Tibial nerve (tissue), 4 donors: ENCODE measurements around the gene PDE2A. TPM values are rescaled to one million over a fixed set of nuclear protein-coding genes. Genes with fewer than 3 reads are reported as not detected.

Experiments used
- DNase-seq, 2 donors: peaks; one replicate each; pipeline ENCODE4 v3.0.0-alpha.2; 2019; ENCODE audit warnings: low spot score in 2 of 2
- H3K27ac ChIP-seq, 4 donors: fragments of 200-600 bp; sonication (generic) in 3 of 4; one replicate each; pipeline ENCODE4 v1.5.1; 2017 to 2019; ENCODE audit warnings: mild to moderate bottlenecking in 1 of 4
- H3K27me3 ChIP-seq, 2 donors: fragments of 200-600 bp; sonication (generic) in 1 of 2; one replicate each; pipeline versions ENCODE4 v1.5.1 to v1.6.0; 2017 to 2019
- H3K36me3 ChIP-seq, 3 donors: fragments of 200-600 bp; sonication (generic); one replicate each; pipeline ENCODE4 v1.5.1; 2018 to 2019
- H3K4me1 ChIP-seq, 4 donors: fragments of 200-600 bp; sonication (generic) in 3 of 4; one replicate each; pipeline ENCODE4 v1.5.1; 2017 to 2019
- H3K4me3 ChIP-seq, 4 donors: fragments of 200-600 bp; sonication (generic) in 3 of 4; one replicate each; pipeline ENCODE4 v1.5.1; 2017 to 2019; ENCODE audit warnings: mild to moderate bottlenecking in 1 of 4, moderate library complexity in 1 of 4
- H3K9me3 ChIP-seq, 4 donors: fragments of 200-600 bp; sonication (generic) in 3 of 4; one replicate each; pipeline ENCODE4 v1.5.1; 2017 to 2019
- EP300 ChIP-seq, 2 donors: sonication (generic); formaldehyde crosslinking; IDR thresholded peaks; one replicate each; pipeline ENCODE4 v1.6.1; 2017; ENCODE audit warnings: antibody characterized with exemption in 2 of 2, mild to moderate bottlenecking in 1 of 2
- POLR2A ChIP-seq, 2 donors: fragments of 450-650 bp; IDR thresholded peaks; one replicate each; pipeline ENCODE4 v1.6.1; 2017; ENCODE audit warnings: antibody characterized with exemption in 2 of 2, mild to moderate bottlenecking in 2 of 2, moderate library complexity in 2 of 2
- WGBS, 2 donors: methylation state at CpG; one replicate each; pipeline ENCODE4 v1.1.5; 2018; 5-methylcytosine and 5-hydroxymethylcytosine counted together
- total RNA-seq, 4 donors: library from RNA; depleted of rRNA; stranded (reverse); fragments of >200 nt; gene quantifications; one replicate each; pipeline ENCODE4 v1.1.0, GENCODE V29; 2016
- TF ChIP-seq, protein P1 (sequence below), 5 experiments: fragments of 200-600 bp in 3 of 5; fragments of 450-650 bp in 2 of 5; sonication (generic) in 3 of 5; IDR thresholded peaks; one replicate each; pipeline ENCODE4 v1.5.1; 2016 to 2019; ENCODE audit warnings: antibody characterized with exemption in 5 of 5, mild to moderate bottlenecking in 3 of 5, moderate library complexity in 2 of 5

PDE2A gene
- total RNA-seq, 4 donors from 2014 or later: 30.3 to 75.7 (median 43.1) TPM

- no peak for DNase-seq
- TF ChIP-seq, protein P1, sequence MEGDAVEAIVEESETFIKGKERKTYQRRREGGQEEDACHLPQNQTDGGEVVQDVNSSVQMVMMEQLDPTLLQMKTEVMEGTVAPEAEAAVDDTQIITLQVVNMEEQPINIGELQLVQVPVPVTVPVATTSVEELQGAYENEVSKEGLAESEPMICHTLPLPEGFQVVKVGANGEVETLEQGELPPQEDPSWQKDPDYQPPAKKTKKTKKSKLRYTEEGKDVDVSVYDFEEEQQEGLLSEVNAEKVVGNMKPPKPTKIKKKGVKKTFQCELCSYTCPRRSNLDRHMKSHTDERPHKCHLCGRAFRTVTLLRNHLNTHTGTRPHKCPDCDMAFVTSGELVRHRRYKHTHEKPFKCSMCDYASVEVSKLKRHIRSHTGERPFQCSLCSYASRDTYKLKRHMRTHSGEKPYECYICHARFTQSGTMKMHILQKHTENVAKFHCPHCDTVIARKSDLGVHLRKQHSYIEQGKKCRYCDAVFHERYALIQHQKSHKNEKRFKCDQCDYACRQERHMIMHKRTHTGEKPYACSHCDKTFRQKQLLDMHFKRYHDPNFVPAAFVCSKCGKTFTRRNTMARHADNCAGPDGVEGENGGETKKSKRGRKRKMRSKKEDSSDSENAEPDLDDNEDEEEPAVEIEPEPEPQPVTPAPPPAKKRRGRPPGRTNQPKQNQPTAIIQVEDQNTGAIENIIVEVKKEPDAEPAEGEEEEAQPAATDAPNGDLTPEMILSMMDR (IDR thresholded peaks at IDR 0.05): no peak
- TF ChIP-seq POLR2A (IDR thresholded peaks at IDR 0.05) (no peak), EP300 (IDR thresholded peaks at IDR 0.05) (no peak)
- H3K4me1 ChIP-seq: peaks cover 0 to 2% (median 0%) of the 10 kb centered on the region in 4 donors
- WGBS, 2 donors: 52 to 54% methylated on average over 8 of the region's 8 CpGs
- peaks cover 0 to 12% (median 0%) of the 10 kb centered on the region in 4 donors for H3K9me3 ChIP-seq
- H3K27ac ChIP-seq: no peak overlapping the region
- H3K4me3 ChIP-seq: no peak overlapping the region
- H3K27me3 ChIP-seq: peaks cover 2 to 92% of the 10 kb centered on the region in 2 donors
- H3K36me3 ChIP-seq: no peaks in the 10 kb centered on the region
These were observed 2.8 kb downstream of the PDE2A start for GRCh38 chr11:72671152-72672099.

- no peaks in the 10 kb centered on the region for H3K4me1 ChIP-seq
- 39 to 41% methylated on average over 4 of the region's 4 CpGs for WGBS, 2 donors
- no peak overlapping the region for H3K27ac ChIP-seq
- H3K27me3 ChIP-seq: peaks cover 0 to 91% of the 10 kb centered on the region in 2 donors
- peaks cover 0 to 12% (median 0%) of the 10 kb centered on the region in 4 donors for H3K9me3 ChIP-seq
- no peak overlapping the region for H3K4me3 ChIP-seq
- no peak for DNase-seq
- H3K36me3 ChIP-seq: no peaks in the 10 kb centered on the region
- TF ChIP-seq POLR2A (IDR thresholded peaks at IDR 0.05) (no peak), EP300 (IDR thresholded peaks at IDR 0.05) (no peak)
- TF ChIP-seq, protein P1 (IDR thresholded peaks at IDR 0.05): no peak
These were observed 4.2 kb downstream of the PDE2A start for GRCh38 chr11:72670041-72670440.

GRCh38 chr11:72669527-72669926 is 4.7 kb downstream of the PDE2A start:
- Histone ChIP-seq H3K9me3 (peaks cover 0 to 12% (median 0%) of the 10 kb centered on the region in 4 donors), H3K27me3 (peaks cover 0 to 91% of the 10 kb centered on the region in 2 donors), H3K4me3 (no peak overlapping the region), H3K36me3 (no peaks in the 10 kb centered on the region), H3K4me1 (no peaks in the 10 kb centered on the region), H3K27ac (no peak overlapping the region)
- no peak for DNase-seq
- 43 to 51% methylated on average over 8 of the region's 8 CpGs for WGBS, 2 donors
- TF ChIP-seq EP300 (IDR thresholded peaks at IDR 0.05) (no peak), POLR2A (IDR thresholded peaks at IDR 0.05) (no peak)
- TF ChIP-seq, protein P1 (IDR thresholded peaks at IDR 0.05): no peak

GRCh38 chr11:72668629-72669347 is 5.4 kb downstream of the PDE2A start:
- peaks cover 0 to 91% of the 10 kb centered on the region in 2 donors for H3K27me3 ChIP-seq
- no peak for DNase-seq
- TF ChIP-seq POLR2A (IDR thresholded peaks at IDR 0.05): no peak
- TF ChIP-seq EP300 (IDR thresholded peaks at IDR 0.05): no peak

GRCh38 chr11:72665911-72666472 is 8.2 kb downstream of the PDE2A start:
- TF ChIP-seq, protein P1 (IDR thresholded peaks at IDR 0.05): no peak
- TF ChIP-seq POLR2A (IDR thresholded peaks at IDR 0.05): no peak
- no peak for TF ChIP-seq EP300 (IDR thresholded peaks at IDR 0.05)
- 37 to 43% methylated on average over 6 of the region's 6 CpGs for WGBS, 2 donors

More at GRCh38 chr11:72668629-72669347, 5.4 kb downstream of the PDE2A start:
- Histone ChIP-seq H3K27ac (no peak overlapping the region), H3K36me3 (no peaks in the 10 kb centered on the region), H3K9me3 (peaks cover 0 to 12% (median 0%) of the 10 kb centered on the region in 4 donors), H3K4me3 (no peak overlapping the region), H3K4me1 (no peaks in the 10 kb centered on the region)
- 40 to 44% methylated on average over 7 of the region's 7 CpGs for WGBS, 2 donors

More at GRCh38 chr11:72665911-72666472, 8.2 kb downstream of the PDE2A start:
- no peak overlapping the region for H3K27ac ChIP-seq
- no peak overlapping the region for H3K4me3 ChIP-seq
- DNase-seq: no peak
- no peaks in the 10 kb centered on the region for H3K36me3 ChIP-seq
- H3K9me3 ChIP-seq: peaks cover 0 to 12% (median 0%) of the 10 kb centered on the region in 4 donors
- peaks cover 0 to 66% of the 10 kb centered on the region in 2 donors for H3K27me3 ChIP-seq
- H3K4me1 ChIP-seq: no peaks in the 10 kb centered on the region
